Heart left ventricle (tissue), 16 donors: ENCODE results near the gene CFP. TPM values are rescaled to one million over a fixed set of nuclear protein-coding genes. Genes with fewer than 3 reads are reported as not detected.
"Not testable (repeated sequence)": the region's sequence is repeated elsewhere in the genome, so short reads cannot be mapped to it uniquely, and the experiment has no call there.

Experiments used
- ATAC-seq, 4 donors: fragments of 200-7000 bp; cut with Tn5 transposase; one replicate each; pipeline ENCODE4 v1.9.1; 2020 to 2022; ENCODE audit warnings: moderate library complexity in 4 of 4, mild to moderate bottlenecking in 3 of 4, moderate number of reproducible peaks in 1 of 4
- DNase-seq, 5 donors: peaks; one replicate each; pipeline ENCODE4 v3.0.0-alpha.2; 2020
- H3K27ac ChIP-seq, 12 donors: fragments of 200-600 bp; sonication (generic) in 4 of 12; one replicate each; pipeline versions ENCODE4 v1.5.0 to v1.8.0; 2016 to 2022; ENCODE audit warnings: mild to moderate bottlenecking in 2 of 12
- H3K27me3 ChIP-seq, 9 donors: fragments of 200-600 bp; sonication (generic) in 2 of 9; one replicate each; pipeline versions ENCODE4 v1.5.1 to v1.8.0; 2016 to 2022; ENCODE audit warnings: mild to moderate bottlenecking in 3 of 9
- H3K36me3 ChIP-seq, 9 donors: fragments of 200-600 bp; sonication (generic) in 2 of 9; one replicate each; pipeline versions ENCODE4 v1.5.0 to v1.8.0; 2018 to 2022; ENCODE audit warnings: mild to moderate bottlenecking in 2 of 9
- H3K4me1 ChIP-seq, 12 donors: fragments of 200-600 bp; sonication (generic) in 4 of 12; one replicate each; pipeline versions ENCODE4 v1.5.0 to v1.8.0; 2016 to 2022; ENCODE audit warnings: mild to moderate bottlenecking in 3 of 12
- H3K4me3 ChIP-seq, 12 donors: fragments of 200-600 bp; sonication (generic) in 4 of 12; one replicate each; pipeline versions ENCODE4 v1.5.0 to v1.8.0; 2017 to 2022; ENCODE audit warnings: mild to moderate bottlenecking in 9 of 12, moderate library complexity in 4 of 12
- H3K9me3 ChIP-seq, 12 donors: fragments of 200-600 bp; sonication (generic) in 4 of 12; one replicate each; pipeline versions ENCODE4 v1.5.0 to v1.8.0; 2016 to 2022; ENCODE audit warnings: mild to moderate bottlenecking in 1 of 12
- POLR2A ChIP-seq, 2 donors: fragments of 450-650 bp; IDR thresholded peaks; one replicate each; pipeline ENCODE4 v1.6.1; 2017; ENCODE audit warnings: antibody characterized with exemption in 2 of 2, mild to moderate bottlenecking in 2 of 2, moderate library complexity in 2 of 2
- WGBS, 4 donors: extraction: QIAGEN DNeasy Blood & Tissue Kit in 2 of 4; methylation state at CpG; one replicate each; pipeline versions ENCODE4 v1.1.5 to v1.1.7; 2013 to 2018; 5-methylcytosine and 5-hydroxymethylcytosine counted together
- intact Hi-C, 10 donors: fragments of 100-400 bp; cut with DNase I; formaldehyde crosslinking; loops; one replicate each; pipeline versions ENCODE4 v1.11.1 to v1.14.2; 2022
- polyA plus RNA-seq, 2 donors: library from polyadenylated mRNA; stranded (reverse); fragments of 200-250 nt; gene quantifications; one replicate each; pipeline ENCODE4 v1.2.3, GENCODE V29; 2013
- total RNA-seq, 9 donors: library from RNA; depleted of rRNA in 2 of 9; stranded (reverse); fragments of >200 nt in 2 of 9; fragmentation: NEBNext Ultra II Directional in 3 of 9; extraction: Animal tissue kit (Norgen Biotek cat#: 25700) in 3 of 9; gene quantifications; one replicate each; pipeline versions ENCODE4 v1.1.0 to v1.2.4, GENCODE V29; 2016 to 2023
- TF ChIP-seq, protein P1 (sequence below), 12 donors: fragments of 200-600 bp; sonication (generic) in 4 of 12; IDR thresholded peaks; one replicate each; pipeline versions ENCODE4 v1.5.0 to v1.8.0; 2018 to 2022; ENCODE audit warnings: antibody characterized with exemption in 12 of 12, mild to moderate bottlenecking in 5 of 12
- donor health status: ischemic (EF 13 %, LVEDD 7.1; RV severe dilation, severe dysfunction).
- donor health status: healthy with polysubstance abuse.
- donor health status: DM: no; HTN: yes; CAD: no.
- donor health status: DM: no; HTN: no; CAD: no.
- donor health status: ischemic (EF 25% LVEDD 6.9; RV normal size, moderate dysfunction).
- donor health status: ischemic (EF 25% LVEDD 5.7; RV mildly dilated, moderate dysfunction).
- donor health status: healthy.
- donor health status: DM: yes; HTN: yes; CAD: no.
- donor health status: ischemic (EF 35%, LVEDD 5.7; RV mildly dilated, moderate dysfunction).
- donor health status: nonischemic (EF 11% LVEDD 7.7; RV severe dilation, severe dysfunction).
- donor health status: DM: yes; HTN: yes; CAD: no.
- donor health status: PGD.
- donor health status: ischemic (EF 29% LVEDD 5.4; RV normal size, mild dysfunction).
- donor health status: nonischemic (EF 23%, LVEDD 6.1; RV moderate dilation, normal function).

The CFP gene
- total and polyA plus RNA-seq, 11 donors = 0.98 to 24.7 (median 1.8) TPM

DNA sequence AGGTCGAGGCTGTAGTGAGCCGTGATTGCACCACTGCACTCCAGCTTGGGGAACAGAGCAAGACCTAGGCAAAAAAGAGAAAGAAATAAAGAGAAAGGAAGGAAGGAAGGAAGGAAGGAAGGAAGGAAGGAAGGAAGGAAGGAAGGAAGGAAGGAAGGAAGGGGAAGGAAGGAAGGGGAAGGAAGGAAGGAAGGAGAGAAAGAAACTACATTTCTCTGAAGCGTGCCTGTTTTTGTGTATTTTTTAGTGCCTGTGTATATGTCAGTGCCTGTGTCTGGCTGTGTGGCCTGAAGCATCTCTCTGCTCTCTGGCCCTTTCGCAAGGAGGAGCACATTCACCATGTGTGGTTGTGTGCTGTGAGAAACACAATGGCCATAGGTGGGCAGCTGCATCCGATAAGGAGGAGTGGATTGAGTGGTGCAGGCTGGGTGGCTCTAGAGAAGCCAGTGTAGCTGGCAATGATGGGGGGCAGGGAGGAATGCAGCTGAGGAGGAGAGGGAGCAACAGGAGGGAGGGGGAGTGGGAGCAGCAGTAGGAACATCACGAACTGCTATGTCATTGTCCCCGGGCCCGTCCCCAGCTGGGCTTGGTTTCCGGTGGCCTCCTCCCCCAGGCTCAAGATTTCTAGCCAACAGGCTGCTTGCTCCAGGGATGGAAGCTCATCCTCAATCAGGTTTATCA is 21.5 kb downstream of the CFP start:
- WGBS, 4 donors = 35 to 54% (median 43%) methylated on average over 9 of the region's 9 CpGs
- no peaks in the 10 kb centered on the region for H3K4me1 ChIP-seq
- TF ChIP-seq, protein P1, sequence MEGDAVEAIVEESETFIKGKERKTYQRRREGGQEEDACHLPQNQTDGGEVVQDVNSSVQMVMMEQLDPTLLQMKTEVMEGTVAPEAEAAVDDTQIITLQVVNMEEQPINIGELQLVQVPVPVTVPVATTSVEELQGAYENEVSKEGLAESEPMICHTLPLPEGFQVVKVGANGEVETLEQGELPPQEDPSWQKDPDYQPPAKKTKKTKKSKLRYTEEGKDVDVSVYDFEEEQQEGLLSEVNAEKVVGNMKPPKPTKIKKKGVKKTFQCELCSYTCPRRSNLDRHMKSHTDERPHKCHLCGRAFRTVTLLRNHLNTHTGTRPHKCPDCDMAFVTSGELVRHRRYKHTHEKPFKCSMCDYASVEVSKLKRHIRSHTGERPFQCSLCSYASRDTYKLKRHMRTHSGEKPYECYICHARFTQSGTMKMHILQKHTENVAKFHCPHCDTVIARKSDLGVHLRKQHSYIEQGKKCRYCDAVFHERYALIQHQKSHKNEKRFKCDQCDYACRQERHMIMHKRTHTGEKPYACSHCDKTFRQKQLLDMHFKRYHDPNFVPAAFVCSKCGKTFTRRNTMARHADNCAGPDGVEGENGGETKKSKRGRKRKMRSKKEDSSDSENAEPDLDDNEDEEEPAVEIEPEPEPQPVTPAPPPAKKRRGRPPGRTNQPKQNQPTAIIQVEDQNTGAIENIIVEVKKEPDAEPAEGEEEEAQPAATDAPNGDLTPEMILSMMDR (IDR thresholded peaks at IDR 0.05) = no peak
- TF ChIP-seq POLR2A (IDR thresholded peaks at IDR 0.05) = no peak
- H3K27me3 ChIP-seq = no peaks in the 10 kb centered on the region
- no peaks in the 10 kb centered on the region for H3K36me3 ChIP-seq
- DNase-seq (no peak), ATAC-seq (no peak)
- intact Hi-C loops = no loop called here
- H3K4me3 ChIP-seq = no peak overlapping the region
- no peaks in the 10 kb centered on the region for H3K9me3 ChIP-seq
- no peak overlapping the region for H3K27ac ChIP-seq

DNA sequence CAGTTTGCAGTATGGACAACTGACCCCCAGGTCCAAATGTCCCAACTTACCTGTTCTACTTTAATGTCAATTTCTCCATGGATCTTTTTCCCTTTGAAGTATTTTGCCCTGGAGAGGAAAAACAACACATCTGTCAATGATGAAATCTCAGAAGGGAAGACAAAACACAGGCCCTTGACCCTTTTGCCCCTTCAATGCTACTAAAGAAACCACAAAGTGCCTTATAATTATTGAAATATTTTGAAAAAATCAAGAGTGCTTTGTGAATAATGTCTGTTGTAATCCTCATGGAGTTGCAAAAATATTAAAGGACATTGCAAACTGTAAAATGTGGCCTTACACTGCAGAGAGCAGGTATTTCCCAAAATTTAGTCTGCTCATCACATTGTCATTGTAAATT is 22.6 kb downstream of the CFP start:
- Histone ChIP-seq H3K27ac (no peak overlapping the region), H3K4me3 (no peak overlapping the region), H3K27me3 (peaks cover 0 to 7% (median 0%) of the 10 kb centered on the region in 9 donors), H3K9me3 (no peaks in the 10 kb centered on the region), H3K36me3 (no peaks in the 10 kb centered on the region), H3K4me1 (no peaks in the 10 kb centered on the region)
- ATAC-seq = no peak
- intact Hi-C loops = no loop called here
- no peak for TF ChIP-seq POLR2A (IDR thresholded peaks at IDR 0.05)
- TF ChIP-seq, protein P1 (IDR thresholded peaks at IDR 0.05) = no peak
- no peak for DNase-seq

DNA sequence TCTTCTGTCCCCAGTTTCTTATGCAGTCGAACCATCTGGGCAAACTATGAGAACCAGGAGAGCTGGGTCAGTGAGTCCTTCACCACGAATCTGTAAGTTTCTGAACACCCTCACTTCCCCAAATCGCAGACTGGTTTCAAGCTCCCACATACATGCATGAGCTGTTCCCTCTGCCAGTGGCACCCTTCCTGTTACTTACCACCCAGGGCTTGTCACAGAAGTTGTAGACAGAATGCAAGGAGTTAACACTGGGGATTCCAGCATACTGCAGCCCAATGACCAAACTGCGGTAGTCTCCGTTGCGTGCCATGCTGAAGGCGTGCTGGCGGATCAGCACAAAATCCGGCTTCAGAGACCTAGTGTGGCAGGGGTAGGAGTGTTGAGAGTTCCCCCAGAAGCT is 24.7 kb downstream of the CFP start:
- no peak overlapping the region for H3K4me3 ChIP-seq
- no peaks in the 10 kb centered on the region for H3K4me1 ChIP-seq
- TF ChIP-seq, protein P1 (IDR thresholded peaks at IDR 0.05) = no peak
- TF ChIP-seq POLR2A (IDR thresholded peaks at IDR 0.05) = no peak
- no peak overlapping the region for H3K27ac ChIP-seq
- ATAC-seq (no peak), DNase-seq (no peak)
- 49 to 66% (median 63%) methylated on average over 9 of the region's 9 CpGs for WGBS, 4 donors
- H3K9me3 ChIP-seq = peaks cover 0 to 8% (median 0%) of the 10 kb centered on the region in 12 donors
- H3K36me3 ChIP-seq = no peaks in the 10 kb centered on the region
- H3K27me3 ChIP-seq = peaks cover 0 to 8% (median 0%) of the 10 kb centered on the region in 9 donors
- intact Hi-C loops = no loop called here

DNA sequence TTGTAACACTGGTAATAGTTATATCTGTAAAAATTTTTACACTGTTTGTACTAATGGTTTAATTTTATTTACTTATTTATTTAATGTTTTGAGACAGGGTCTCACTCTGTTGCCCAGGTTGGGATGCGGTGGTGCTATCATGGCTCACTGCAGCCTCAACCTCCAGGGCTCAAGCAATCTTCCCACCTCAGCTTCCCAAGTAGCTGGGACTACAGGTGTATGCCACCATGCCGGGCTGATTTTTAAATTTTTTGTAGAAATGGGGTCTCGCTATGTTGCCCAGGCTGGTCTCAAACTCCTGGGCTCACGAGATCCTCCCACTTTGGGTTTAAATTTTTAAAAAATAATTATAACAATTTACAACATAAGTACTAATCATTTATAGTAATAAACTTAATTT is 26.6 kb downstream of the CFP start:
- intact Hi-C loops, DNase-seq, H3K4me1 ChIP-seq, H3K4me3 ChIP-seq, ATAC-seq, H3K36me3 ChIP-seq, H3K27ac ChIP-seq, H3K27me3 ChIP-seq: not testable (repeated sequence)
- WGBS, 4 donors = 93 to 96% (median 94%) methylated on average over 4 of the region's 4 CpGs
- H3K9me3 ChIP-seq = peaks cover 0 to 20% (median 0%) of the 10 kb centered on the region in 12 donors

DNA sequence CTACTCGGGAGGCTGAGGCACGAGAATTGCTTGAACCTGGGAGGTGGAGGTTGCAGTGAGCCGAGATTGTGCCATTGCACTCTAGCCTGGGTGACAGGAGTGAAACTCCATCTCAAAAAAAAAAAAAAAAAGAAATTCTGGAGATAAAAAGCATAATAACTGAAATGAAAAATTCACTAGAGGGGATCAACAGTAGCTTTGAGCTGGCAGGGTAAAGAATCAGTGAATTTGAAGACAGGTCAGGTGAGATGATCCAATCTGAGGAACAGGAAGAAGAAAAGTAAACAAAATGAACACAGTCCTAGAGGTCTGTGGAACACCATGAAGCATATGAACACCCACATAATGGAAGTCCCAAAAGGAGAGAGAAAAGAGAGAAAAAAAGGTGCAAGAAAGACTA is 32.5 kb downstream of the CFP start:
- DNase-seq = no peak
- intact Hi-C loops = no loop called here
- H3K4me1 ChIP-seq = peaks cover 0 to 8% (median 0%) of the 10 kb centered on the region in 12 donors
- H3K36me3 ChIP-seq = no peaks in the 10 kb centered on the region
- peaks cover 0 to 3% (median 0%) of the 10 kb centered on the region in 9 donors for H3K27me3 ChIP-seq
- no peak overlapping the region for H3K27ac ChIP-seq
- no peak for TF ChIP-seq POLR2A (IDR thresholded peaks at IDR 0.05)
- TF ChIP-seq, protein P1 (IDR thresholded peaks at IDR 0.05) = no peak
- WGBS, 4 donors = 82 to 94% (median 83%) methylated on average over 3 of the region's 3 CpGs
- ATAC-seq = no peak
- H3K9me3 ChIP-seq = peaks cover 0 to 42% (median 9%) of the 10 kb centered on the region in 12 donors
- no peak overlapping the region for H3K4me3 ChIP-seq
